Suprapubic skin (tissue), 4 donors: ENCODE measurements around the gene PRR12. TPM values are rescaled to one million over a fixed set of nuclear protein-coding genes. Genes with fewer than 3 reads are reported as not detected.
A peak's percentile ranks its signal among the peaks of the same experiment; 100 is the strongest.

ENCODE experiments used
- DNase-seq, 2 donors: peaks; one replicate each; pipeline ENCODE4 v3.0.0-alpha.2; 2019; ENCODE audit warnings: low spot score in 2 of 2
- H3K27ac ChIP-seq: fragments of 200-600 bp; sonication (generic); one replicate; pipeline ENCODE4 v1.5.1; 2019
- H3K27me3 ChIP-seq: fragments of 200-600 bp; sonication (generic); one replicate; pipeline ENCODE4 v1.5.1; 2019
- H3K36me3 ChIP-seq: fragments of 200-600 bp; sonication (generic); one replicate; pipeline ENCODE4 v1.5.1; 2019
- H3K4me1 ChIP-seq: fragments of 200-600 bp; sonication (generic); one replicate; pipeline ENCODE4 v1.5.1; 2019
- H3K4me3 ChIP-seq: fragments of 200-600 bp; sonication (generic); one replicate; pipeline ENCODE4 v1.5.1; 2019; ENCODE audit warnings: mild to moderate bottlenecking
- H3K9me3 ChIP-seq: fragments of 200-600 bp; sonication (generic); one replicate; pipeline ENCODE4 v1.5.1; 2019
- CTCF ChIP-seq, 2 donors: fragments of 200-600 bp in 1 of 2; fragments of 450-650 bp in 1 of 2; sonication (generic) in 1 of 2; IDR thresholded peaks; one replicate each; pipeline ENCODE4 v1.5.1; 2016 to 2019; ENCODE audit warnings: antibody characterized with exemption in 2 of 2, mild to moderate bottlenecking in 1 of 2, moderate library complexity in 1 of 2
- EP300 ChIP-seq: sonication (generic); formaldehyde crosslinking; IDR thresholded peaks from one replicate; pipeline ENCODE4 v1.6.1; 2017; ENCODE audit warnings: antibody characterized with exemption
- POLR2A ChIP-seq, 2 donors: fragments of 450-650 bp; IDR thresholded peaks; one replicate each; pipeline ENCODE4 v1.6.1; 2017; ENCODE audit warnings: antibody characterized with exemption in 2 of 2, mild to moderate bottlenecking in 2 of 2, moderate library complexity in 2 of 2
- POLR2AphosphoS5 ChIP-seq, 3 donors: sonication (generic); formaldehyde crosslinking; IDR thresholded peaks; one replicate each; pipeline ENCODE4 v1.6.1; 2017; ENCODE audit warnings: antibody characterized with exemption in 3 of 3
- WGBS: methylation state at CpG from one replicate; pipeline ENCODE4 v1.1.5; 2018; 5-methylcytosine and 5-hydroxymethylcytosine counted together
- total RNA-seq, 4 donors: library from RNA; depleted of rRNA; stranded (reverse); fragments of >200 nt; gene quantifications; one replicate each; pipeline ENCODE4 v1.1.0, GENCODE V29; 2016

PRR12 gene
- total RNA-seq, 4 donors from 2014 or later, result 24.6 to 50.3 (median 38.9) TPM

GRCh38 chr19:49663224-49663623 is 72.2 kb downstream of the PRR12 start:
- DNase-seq, result no peak
- Histone ChIP-seq H3K4me1 (peaks cover 29% of the 10 kb centered on the region), H3K36me3 (peaks cover 47% of the 10 kb centered on the region), H3K27ac (no peak overlapping the region), H3K27me3 (no peaks in the 10 kb centered on the region), H3K9me3 (no peaks in the 10 kb centered on the region), H3K4me3 (no peak overlapping the region)
- whole genome bisulfite sequencing, result 72% methylated on average over 11 of the region's 12 CpGs
- TF ChIP-seq EP300 (no peak), CTCF (IDR thresholded peaks at IDR 0.05) (no peak), POLR2AphosphoS5 (IDR thresholded peaks at IDR 0.05) (no peak), POLR2A (IDR thresholded peaks at IDR 0.05) (no peak)

- peak overlapping the region; percentile 76 for H3K4me3 ChIP-seq
- TF ChIP-seq POLR2AphosphoS5 (IDR thresholded peaks at IDR 0.05) (peak in 1 of 3 donors; percentile 54), POLR2A (IDR thresholded peaks at IDR 0.05) (peak in 1 of 2 donors; percentile 14), CTCF (IDR thresholded peaks at IDR 0.05) (peak; percentile 3 to 33), EP300 (no peak)
- H3K4me1 ChIP-seq, result peaks cover 29% of the 10 kb centered on the region
- peaks cover 35% of the 10 kb centered on the region for H3K36me3 ChIP-seq
- peak overlapping the region; percentile 89 for H3K27ac ChIP-seq
- 1% methylated on average over 52 of the region's 53 CpGs for WGBS
- no peaks in the 10 kb centered on the region for H3K27me3 ChIP-seq
- no peaks in the 10 kb centered on the region for H3K9me3 ChIP-seq
- DNase-seq, result peak; percentile 95 to 97
These were observed 73.4 kb downstream of the PRR12 start for GRCh38 chr19:49664171-49665035.

- DNase-seq, result no peak
- peak overlapping the region; percentile 89 for H3K27ac ChIP-seq
- WGBS, result 0% methylated on average over 7 of the region's 7 CpGs
- H3K9me3 ChIP-seq, result no peaks in the 10 kb centered on the region
- no peaks in the 10 kb centered on the region for H3K27me3 ChIP-seq
- H3K4me1 ChIP-seq, result peaks cover 29% of the 10 kb centered on the region
- peaks cover 30% of the 10 kb centered on the region for H3K36me3 ChIP-seq
- TF ChIP-seq CTCF (IDR thresholded peaks at IDR 0.05) (no peak), EP300 (no peak)
- H3K4me3 ChIP-seq, result peak overlapping the region; percentile 76
These were observed 74.0 kb downstream of the PRR12 start for GRCh38 chr19:49665036-49665350.

GRCh38 chr19:49665351-49666119 is 74.6 kb downstream of the PRR12 start, which contains the start of the genes BCL2L12 and IRF3:
BCL2L12 (plus strand) TSS chr19:49665933; CDS start chr19:49666693, 760 bp downstream.
IRF3 (minus strand) TSS chr19:49665857; CDS start chr19:49664838, 1,019 bp downstream.
- TF ChIP-seq POLR2AphosphoS5 (IDR thresholded peaks at IDR 0.05) (peak in 1 of 3 donors; percentile 79), POLR2A (IDR thresholded peaks at IDR 0.05) (no peak)
- H3K4me1 ChIP-seq, result peaks cover 29% of the 10 kb centered on the region
- DNase-seq, result peak; percentile 99 to 100
- peaks cover 30% of the 10 kb centered on the region for H3K36me3 ChIP-seq
- no peaks in the 10 kb centered on the region for H3K27me3 ChIP-seq
- no peaks in the 10 kb centered on the region for H3K9me3 ChIP-seq
- 0% methylated on average over 35 of the region's 50 CpGs for WGBS
- H3K27ac ChIP-seq, result peak within 1 kb of the TSS; percentile 89
- H3K4me3 ChIP-seq, result peak within 1 kb of the TSS; percentile 76

- Histone ChIP-seq H3K36me3 (peaks cover 26% of the 10 kb centered on the region), H3K4me1 (peaks cover 29% of the 10 kb centered on the region), H3K4me3 (peak overlapping the region; percentile 76), H3K27ac (peak overlapping the region; percentile 89), H3K27me3 (no peaks in the 10 kb centered on the region), H3K9me3 (no peaks in the 10 kb centered on the region)
- WGBS, result 0% methylated on average over 5 of the region's 9 CpGs
- no peak for DNase-seq
- TF ChIP-seq POLR2AphosphoS5 (IDR thresholded peaks at IDR 0.05) (no peak), CTCF (IDR thresholded peaks at IDR 0.05) (no peak), EP300 (no peak)
These were observed 75.1 kb downstream of the PRR12 start for GRCh38 chr19:49666120-49666444.
